WI38 (cell line): ENCODE data around the gene GSG1L2.

Experiments used
- H3K4me3 ChIP-seq: 2 replicates; pipeline ENCODE4 v1.5.1; 2011; ENCODE audit warnings: low read depth, mild to moderate bottlenecking, control low read depth, low read length
- TF ChIP-seq, protein P1 (sequence below): IDR thresholded peaks from 2 replicates; pipeline ENCODE4 v1.5.1; 2012; ENCODE audit warnings: low read depth, mild to moderate bottlenecking, control low read depth, low read length

GSG1L2 gene

DNA sequence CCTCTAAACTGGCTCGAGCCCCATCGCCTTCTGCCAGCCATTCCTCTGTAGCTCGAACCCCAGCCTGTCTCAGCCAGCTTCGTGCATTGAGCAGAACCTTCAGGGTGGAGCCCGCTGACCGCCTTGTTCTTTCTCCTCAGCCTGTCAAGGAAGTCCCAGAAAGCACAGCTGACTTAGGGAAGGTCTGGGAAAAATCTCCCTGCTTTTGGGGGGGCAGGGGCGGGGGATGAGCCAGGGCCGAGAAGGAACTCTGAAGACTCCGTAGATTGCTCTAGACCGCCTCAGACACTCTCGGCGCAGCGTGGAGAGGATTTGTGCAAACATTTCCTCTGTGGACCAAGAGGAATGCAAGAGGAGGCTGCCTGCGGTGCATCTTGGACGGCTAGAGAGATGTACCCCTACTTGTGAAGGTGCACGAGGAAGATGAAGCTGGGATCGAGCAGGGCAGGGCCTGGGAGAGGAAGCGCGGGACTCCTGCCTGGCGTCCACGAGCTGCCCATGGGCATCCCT lies 3.8 kb upstream of the GSG1L2 start, which contains the start of gene GLP2R:
GLP2R (plus strand) TSS at position 284 of the 510 bp plus-strand sequence; CDS start at position 424, 140 bp downstream.
- no peak within 1 kb of the TSS for H3K4me3 ChIP-seq
- TF ChIP-seq, protein P1, sequence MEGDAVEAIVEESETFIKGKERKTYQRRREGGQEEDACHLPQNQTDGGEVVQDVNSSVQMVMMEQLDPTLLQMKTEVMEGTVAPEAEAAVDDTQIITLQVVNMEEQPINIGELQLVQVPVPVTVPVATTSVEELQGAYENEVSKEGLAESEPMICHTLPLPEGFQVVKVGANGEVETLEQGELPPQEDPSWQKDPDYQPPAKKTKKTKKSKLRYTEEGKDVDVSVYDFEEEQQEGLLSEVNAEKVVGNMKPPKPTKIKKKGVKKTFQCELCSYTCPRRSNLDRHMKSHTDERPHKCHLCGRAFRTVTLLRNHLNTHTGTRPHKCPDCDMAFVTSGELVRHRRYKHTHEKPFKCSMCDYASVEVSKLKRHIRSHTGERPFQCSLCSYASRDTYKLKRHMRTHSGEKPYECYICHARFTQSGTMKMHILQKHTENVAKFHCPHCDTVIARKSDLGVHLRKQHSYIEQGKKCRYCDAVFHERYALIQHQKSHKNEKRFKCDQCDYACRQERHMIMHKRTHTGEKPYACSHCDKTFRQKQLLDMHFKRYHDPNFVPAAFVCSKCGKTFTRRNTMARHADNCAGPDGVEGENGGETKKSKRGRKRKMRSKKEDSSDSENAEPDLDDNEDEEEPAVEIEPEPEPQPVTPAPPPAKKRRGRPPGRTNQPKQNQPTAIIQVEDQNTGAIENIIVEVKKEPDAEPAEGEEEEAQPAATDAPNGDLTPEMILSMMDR = no peak

DNA sequence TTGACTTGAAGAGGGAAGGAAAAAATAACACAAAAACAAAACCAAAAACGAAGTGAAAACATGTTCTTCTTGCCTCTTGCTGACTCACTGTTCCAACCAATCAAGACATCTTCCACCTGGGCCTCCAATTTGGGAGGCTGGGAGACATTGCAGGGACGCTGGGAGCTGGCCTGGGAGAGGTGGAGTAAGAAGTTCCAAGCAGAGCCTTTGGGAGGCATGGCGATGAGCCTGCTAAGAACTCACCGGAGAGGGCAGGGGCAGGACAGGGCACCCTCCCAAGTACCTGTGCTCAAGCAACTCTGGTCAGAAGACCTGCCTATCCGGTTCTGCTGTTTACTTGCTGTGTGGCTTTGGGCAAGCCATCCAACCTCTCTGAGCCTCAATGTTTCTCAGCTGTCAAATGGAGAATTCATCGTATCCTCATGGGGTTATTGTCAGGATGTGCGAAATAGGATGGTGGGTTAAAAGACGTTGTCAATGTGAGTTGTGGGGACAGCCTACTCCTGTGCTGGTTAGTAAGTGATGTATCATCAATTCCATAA lies 3.0 kb upstream of the GSG1L2 start:
- no peak overlapping the region for H3K4me3 ChIP-seq
- TF ChIP-seq, protein P1 = no peak

DNA sequence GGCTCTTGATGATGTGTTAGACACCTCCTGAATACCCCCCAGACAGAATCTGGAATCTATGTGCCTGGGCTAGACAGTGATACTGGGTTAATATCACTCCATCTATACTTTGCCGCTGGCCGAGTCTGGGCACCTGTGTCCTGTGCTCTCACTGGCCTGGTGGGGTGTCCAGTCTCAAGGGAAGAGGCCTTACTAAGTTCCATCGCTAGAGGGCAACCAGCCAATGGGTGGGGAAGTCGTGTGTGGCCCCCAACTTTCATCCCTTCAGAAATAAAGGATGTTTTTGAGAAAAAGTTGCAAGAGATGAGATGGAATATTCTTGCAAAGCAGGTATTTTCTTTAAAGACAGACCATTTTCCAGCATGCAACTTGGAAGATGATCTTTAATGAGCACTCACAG lies 2.2 kb upstream of the GSG1L2 start:
- TF ChIP-seq, protein P1 = no peak
- H3K4me3 ChIP-seq = no peak overlapping the region

DNA sequence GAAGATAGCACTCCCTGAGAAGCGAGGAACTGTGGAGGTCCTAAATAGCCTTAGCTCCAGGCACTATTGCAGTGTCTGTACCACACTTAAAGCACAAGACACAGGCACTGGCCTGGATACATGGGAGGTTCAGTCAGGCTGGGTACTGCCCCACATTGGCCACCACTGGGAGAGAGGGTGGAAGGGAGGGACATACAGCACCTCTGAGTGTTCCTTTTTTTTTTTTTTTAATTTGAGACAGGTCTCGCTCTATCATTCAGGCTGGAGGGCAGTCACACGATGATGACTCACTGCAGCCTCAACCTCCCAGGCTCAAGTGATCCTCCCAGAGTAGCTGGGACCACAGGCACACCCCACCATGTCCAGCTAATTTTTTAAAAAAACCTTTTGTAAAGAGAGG lies 1.4 kb downstream of the GSG1L2 start:
- no peak overlapping the region for H3K4me3 ChIP-seq
- TF ChIP-seq, protein P1 = no peak

DNA sequence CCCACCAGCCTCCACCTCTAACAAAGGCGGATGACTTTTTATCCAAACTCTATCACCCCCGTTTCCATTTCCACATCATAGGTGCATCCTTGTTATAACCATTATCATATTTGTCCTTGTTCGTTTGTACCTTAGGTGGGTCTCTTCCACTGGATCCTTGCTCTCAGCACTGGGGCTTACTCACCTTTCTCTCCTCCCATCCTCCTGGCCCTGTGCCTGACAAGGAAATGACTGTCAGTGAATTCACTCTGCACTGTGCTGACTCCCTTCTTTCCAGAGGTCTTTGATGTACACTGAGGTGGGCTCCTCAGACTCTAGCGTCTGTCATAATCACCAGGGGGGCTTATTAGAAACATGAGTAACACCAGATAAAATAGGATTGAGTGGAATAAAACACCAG lies 3.1 kb downstream of the GSG1L2 start:
- H3K4me3 ChIP-seq = no peak overlapping the region
- TF ChIP-seq, protein P1 = no peak

DNA sequence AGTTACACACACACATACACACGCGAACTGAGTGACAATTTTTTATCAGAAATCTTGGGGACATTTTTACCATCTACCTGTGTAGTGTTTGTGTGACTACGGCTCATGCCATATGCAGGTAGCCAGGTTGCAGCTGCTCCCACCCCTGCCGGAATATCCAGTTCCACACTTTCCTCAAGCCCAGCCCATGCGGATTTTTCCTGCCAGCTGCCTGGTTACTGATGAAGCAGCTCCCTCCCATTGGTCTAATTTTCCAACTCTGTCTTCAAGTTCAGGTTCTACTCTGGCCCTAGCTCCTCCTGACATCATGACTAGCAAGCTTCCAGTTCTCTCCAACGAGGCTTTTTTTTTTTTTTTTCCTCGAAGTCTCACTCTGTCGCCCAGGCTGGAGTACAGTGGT lies 4.8 kb downstream of the GSG1L2 start:
- no peak overlapping the region for H3K4me3 ChIP-seq
- TF ChIP-seq, protein P1 = no peak

DNA sequence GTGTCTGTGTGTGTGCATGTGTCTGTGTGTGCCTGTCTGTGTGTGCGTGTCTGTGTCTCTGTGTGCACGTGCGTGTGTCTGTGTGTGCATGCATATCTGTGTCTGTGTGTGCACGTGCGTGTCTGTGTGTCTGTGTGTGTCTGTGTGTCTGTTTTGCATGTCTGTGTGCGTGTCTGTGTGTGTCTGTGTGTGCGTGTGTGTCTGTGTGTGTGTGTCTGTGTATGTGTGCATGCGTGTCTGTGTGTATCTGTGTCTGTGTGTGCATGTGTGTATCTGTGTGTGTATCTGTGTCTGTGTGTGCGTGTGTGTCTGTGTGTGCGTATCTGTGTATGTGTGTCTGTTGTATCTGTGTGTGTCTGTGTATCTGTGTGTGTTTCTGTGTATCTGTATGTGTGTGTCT lies 5.4 kb downstream of the GSG1L2 start:
- TF ChIP-seq, protein P1 = no peak
- H3K4me3 ChIP-seq = no peak overlapping the region
